CD4-positive, alpha-beta T cell treated with Interleukin-4 for 1 hour (primary cell): ENCODE measurements around the gene DAAM1.

Source experiments
- DNase-seq, 2 donors: peaks; one replicate each; pipeline ENCODE4 v3.0.0-alpha.2; 2020 to 2022

Gene DAAM1

GRCh38 chr14:59377991-59378601 lies 189.6 kb downstream of the DAAM1 start:
- DNase-seq, result no peak

- no peak for DNase-seq
Measured at GRCh38 chr14:59389936-59390335, 201.5 kb downstream of the DAAM1 start.

GRCh38 chr14:59391388-59391787 lies 202.9 kb downstream of the DAAM1 start:
- DNase-seq, result no peak

GRCh38 chr14:59394268-59394667 lies 205.8 kb downstream of the DAAM1 start:
- no peak for DNase-seq

GRCh38 chr14:59395672-59396071 lies 207.2 kb downstream of the DAAM1 start:
- no peak for DNase-seq

GRCh38 chr14:59398841-59399240 lies 210.4 kb downstream of the DAAM1 start:
- peak; percentile 0 to 13 for DNase-seq

- DNase-seq, result no peak
Measured at GRCh38 chr14:59406454-59407245, 218.2 kb downstream of the DAAM1 start.

GRCh38 chr14:59407246-59408010 lies 219.0 kb downstream of the DAAM1 start:
- DNase-seq, result no peak

GRCh38 chr14:59415836-59416602 lies 227.6 kb downstream of the DAAM1 start:
- DNase-seq, result no peak

- DNase-seq, result no peak
Measured at GRCh38 chr14:59417311-59417710, 228.8 kb downstream of the DAAM1 start.

GRCh38 chr14:59419303-59419702 lies 230.8 kb downstream of the DAAM1 start:
- DNase-seq, result no peak
